Nucleus accumbens (tissue), 56 donors: ENCODE results near the gene CPLANE1.
"Not testable (repeated sequence)": the region's sequence is repeated elsewhere in the genome, so short reads cannot be mapped to it uniquely, and the experiment has no call there.

Source experiments
- DNase-seq, 56 donors: peaks; one replicate each; lab custom pipeline; 2025; lab: John Stamatoyannopoulos, UW

Gene CPLANE1

DNA sequence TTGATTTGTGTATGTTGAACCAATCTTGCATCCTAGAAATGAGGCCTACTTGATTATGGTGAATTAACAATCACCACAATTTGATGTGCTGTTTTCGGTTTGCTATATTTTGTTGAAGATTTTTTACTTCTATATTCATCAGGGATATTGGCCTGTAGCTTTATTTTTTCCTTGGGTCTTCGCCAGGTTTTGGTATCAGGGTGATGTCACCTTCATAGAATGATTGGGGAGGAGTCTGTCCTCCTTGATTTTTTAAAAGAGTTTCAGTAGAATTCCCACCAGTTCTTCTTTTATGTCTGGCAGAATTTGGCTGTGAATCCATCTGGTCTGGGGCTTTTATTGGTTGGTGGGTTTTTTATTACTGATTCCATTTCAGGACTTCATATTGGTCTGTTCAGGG, 115.2 kb downstream of the CPLANE1 start:
- DNase-seq = no peak

DNA sequence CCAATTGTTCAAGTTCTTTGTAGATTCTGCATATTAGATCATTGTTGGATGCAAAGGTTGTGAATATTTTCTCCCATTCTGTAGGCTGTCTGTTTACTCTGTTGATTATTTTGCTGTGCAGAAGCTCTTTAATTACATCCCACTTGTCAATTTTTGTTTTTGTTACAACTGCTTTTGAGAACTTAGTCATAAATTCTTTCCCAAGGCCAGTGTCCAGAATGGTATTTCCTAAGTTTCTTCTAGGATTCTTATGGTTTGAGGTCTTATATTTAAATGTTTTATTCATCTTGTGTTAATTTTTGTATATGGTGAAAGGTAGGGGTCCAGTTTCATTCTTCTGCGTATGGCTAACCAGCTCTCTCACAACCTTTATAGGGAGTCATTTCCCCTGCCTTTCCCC, 116.5 kb downstream of the CPLANE1 start:
- DNase-seq = no peak

DNA sequence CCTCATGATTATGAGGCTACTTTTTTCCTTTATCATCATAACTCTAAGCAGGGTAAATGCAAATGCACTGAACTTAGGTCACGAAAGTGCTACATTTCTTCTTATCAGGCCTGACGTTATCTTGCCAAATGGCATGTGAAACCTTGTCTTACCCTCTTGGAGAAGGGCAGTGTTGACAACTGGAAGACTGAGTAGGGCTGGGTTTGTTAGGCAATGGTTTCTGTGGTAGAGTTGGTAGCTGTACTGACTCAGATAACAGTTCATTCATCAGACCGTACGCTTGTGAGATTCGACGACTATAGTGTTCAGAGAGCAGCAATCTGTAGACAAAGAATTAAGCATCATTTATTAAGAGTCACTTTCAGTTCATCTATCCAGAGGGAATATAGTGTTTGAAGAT, 127.7 kb downstream of the CPLANE1 start:
- DNase-seq = no peak

DNA sequence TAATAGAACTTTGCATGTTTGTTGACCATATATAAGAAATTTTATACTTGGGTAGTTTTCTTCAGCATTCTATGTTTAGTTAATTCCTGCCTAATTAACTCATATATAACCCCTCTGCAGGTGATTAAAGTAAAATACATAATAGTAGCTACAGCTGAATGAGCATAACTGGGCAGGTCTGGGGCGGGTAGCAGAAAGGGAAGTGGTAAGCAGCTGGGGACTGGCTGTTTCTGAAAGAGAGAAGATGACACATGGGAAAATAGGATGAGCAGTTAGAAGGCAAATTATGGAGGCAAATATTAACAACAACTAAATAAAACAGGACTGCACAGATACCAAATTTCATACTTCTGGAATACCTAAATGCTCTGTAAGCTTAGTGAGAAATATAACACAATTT, 128.1 kb downstream of the CPLANE1 start:
- no peak for DNase-seq

DNA sequence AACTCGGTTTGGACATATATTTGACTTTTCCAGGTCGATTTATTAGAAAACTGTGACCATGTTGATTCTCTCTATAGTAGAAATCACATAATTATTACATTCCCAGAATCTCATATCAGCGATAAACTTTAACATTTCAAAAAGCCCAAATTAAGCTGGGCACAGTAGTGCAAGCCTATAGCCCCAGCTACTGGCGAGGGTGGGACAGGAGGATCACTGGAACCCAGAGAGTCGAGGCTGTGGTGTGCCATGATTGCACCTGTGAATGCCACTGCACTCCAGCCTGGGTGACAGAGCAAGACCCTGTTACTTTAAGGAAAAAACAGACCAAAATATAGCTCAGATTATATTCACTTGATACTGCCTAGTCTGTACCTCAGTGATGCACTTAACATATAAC, 128.9 kb downstream of the CPLANE1 start:
- no peak for DNase-seq

DNA sequence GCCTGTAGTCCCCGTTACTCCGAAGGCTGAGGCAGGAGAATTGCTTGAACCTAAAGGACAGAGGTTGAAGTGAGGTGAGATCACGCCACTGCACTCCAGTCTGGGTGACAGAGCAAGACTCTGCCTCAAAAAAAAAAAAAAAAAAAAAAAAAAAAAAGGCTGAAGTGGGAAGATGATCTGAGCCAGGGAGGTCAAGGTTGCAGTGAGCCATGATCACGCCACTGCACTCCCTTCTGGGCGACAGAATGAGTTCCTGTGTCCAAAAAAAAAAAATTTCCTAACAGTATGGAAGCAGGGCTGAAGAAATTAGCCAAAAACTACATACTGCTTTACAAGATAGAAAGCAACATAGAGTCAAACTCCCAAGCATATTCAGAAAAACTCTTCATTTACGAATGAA, 132.8 kb downstream of the CPLANE1 start:
- DNase-seq = no peak

DNA sequence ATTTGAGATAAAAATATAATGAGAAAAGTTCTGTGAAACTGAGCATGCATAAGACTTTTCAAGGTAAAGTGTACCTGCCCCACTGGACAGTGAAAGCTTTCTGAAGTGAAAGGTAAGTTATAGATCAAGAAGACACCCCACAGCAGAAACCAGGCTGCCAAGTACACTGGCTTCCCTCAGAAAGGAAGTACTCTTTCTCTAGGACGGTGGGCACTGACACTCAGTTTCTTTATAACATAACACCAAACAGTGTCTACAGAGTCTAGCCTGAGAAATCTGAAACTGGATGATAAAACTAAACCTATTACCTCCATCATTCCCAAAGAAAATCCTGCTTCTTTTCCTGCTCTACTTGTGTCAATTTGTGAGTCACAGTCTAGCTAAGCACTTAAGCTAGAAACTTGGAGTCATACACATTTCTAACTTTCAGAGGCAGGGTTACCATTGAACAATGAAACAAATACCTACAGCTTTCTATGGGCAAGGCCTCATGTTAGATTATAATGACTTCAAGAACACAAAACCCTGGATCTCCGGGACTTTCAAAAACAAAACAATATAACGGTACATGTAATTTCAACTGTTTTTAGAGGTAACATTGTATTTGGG, 136.7 kb downstream of the CPLANE1 start:
- no peak for DNase-seq

DNA sequence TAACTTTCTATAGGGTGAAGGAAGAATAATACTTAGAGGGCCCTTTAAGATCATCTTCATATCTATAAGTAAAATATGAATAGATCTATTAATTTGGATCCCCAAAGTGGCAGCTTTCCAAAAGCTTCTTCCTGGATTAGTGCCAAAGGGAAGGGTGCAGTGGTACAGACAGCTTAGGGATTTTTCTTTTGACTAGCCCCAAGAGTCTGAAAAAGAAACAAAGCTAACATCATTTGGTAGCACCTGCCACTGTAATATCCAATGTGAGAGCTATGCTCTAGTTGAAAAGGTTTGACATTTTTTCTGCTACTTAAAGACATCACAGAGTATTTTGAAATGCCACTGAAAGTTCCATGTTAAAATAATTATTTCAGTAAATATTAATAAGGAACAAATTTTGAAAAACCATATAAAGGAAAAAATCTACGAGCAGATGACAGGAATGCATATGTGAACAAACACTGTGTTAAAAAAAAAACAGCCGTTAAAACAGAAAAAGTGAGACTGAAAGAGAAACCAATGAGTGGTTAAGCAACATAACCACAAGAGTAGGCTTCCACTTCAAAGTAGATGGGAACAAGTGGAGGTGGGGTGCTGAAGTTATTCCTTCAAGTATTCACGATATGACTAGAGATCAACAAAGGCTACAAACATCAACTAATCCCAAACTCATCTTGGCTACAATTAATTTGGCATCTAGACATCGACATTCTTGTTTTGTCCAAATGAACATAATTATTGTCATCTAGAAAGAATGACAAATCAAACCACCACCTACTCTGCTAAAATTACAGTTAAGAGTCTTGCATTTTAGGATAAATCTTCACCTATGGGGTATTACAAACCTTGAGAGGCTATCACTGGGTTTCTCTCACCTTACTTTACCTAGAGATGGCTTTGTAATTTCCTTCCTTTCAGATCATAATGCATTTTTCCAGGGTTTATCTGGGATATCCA, 137.5 kb downstream of the CPLANE1 start:
- DNase-seq = no peak

DNA sequence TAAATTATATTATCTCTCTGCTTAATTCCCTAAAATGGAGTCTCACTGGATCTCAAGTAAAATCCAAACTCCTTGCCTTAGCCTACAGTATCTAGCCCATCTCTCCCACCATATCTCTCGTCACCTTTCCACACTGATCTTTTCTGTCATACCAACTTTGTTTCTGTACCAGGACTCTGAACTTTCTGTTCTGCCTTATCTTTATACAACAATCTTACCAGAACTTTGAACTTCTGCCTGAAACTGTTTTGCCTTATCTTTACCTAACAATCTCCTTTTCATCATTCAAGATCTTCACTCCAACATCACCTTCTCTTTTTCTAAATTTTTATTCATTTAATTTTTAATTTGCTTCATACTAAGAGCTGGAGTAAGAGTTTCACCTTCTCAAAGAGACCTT, 139.0 kb downstream of the CPLANE1 start:
- no peak for DNase-seq

DNA sequence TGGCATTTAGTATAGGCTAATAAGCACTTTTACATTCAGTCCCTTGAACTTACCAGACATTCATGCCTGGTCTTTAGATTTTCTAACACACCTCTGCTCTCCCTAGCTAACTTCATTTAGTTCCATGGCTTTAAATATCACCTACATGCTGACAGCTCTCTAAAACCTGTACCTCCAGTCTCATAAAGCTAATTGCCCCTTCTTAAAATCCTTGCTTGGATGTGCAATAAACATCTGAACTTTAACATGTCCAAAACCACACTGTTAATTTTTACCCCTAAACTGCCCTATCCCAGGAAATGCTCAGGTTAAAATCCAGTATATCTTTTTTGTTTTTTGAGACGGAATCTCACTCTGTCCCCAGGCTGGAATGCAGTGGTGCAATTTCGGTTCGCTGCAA, 139.8 kb downstream of the CPLANE1 start:
- DNase-seq = no peak

DNA sequence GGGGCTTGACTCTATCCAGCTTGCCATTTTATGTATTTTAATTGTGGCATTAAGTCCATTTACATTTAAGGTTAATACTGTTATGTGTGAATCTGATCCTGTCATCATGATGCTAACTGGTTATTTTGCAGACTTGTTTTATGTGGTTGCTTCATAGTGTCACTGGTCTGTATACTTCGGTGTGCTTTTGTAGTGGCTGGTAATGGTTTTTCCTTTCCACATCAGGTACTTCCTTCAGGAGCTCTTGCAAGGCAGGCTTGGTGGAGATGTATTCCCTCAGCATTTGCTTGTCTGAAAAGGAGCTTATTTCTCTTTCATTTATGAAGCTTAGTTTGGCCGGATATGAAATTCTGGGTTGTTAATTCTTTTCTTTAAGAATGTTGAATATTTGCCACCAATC, 145.9 kb downstream of the CPLANE1 start:
- DNase-seq = no peak

DNA sequence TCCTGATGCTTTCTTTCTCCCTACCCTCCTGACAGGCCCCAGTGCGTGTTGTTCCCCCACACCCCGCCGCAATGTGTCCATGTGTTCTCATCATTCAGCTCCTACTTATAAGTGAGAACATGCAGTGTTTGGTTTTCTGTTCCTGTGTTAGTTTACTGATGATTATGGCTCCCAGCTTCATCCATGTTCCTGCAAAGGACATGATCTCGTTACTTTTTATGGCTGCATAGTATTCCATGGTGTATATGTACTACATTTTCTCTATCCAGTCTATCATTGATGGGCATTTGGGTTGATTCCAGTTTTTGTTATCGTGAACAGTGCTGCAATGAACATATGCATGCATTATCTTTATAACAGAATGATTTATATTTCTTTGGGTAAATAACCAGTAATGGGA, 149.9 kb downstream of the CPLANE1 start:
- not testable (repeated sequence) for DNase-seq

DNA sequence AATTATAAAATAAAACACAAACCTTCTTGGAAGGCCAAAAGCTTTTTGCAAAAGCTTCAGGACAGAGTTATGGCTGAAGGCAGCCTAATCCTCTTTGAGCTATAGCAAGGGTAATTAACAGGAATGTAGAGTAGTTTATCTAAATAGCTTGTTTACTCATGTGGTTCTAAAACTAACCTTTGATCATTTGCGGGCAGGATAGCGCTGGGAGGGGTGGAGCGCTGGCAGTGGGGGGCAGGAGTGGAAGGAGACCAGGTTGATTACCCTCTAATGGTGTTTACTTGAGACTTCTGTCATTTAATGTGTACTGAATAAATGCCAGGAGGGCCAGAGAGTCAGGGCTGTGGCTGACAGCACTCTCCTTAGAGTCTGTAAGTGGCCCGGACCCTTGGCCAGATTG, 155.4 kb downstream of the CPLANE1 start:
- DNase-seq = not testable (repeated sequence)

DNA sequence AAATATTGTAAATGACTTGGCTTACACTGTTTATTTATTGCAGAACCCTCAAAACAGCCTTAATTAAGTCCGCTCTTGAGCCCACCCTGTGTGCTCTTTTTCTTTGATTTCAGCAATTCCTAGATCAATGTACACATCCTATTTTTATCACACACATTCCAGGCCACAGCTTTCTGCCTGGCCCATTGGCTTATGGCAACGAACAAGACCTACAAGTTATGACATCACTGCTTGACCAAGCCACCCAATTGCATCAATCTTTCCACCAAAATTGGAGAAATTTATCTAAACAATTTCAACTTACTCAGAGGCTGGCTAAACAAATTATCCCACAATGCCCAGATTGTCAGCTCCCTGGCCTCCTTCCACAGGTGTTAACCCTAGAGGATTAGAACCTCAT, 158.4 kb downstream of the CPLANE1 start:
- no peak for DNase-seq

DNA sequence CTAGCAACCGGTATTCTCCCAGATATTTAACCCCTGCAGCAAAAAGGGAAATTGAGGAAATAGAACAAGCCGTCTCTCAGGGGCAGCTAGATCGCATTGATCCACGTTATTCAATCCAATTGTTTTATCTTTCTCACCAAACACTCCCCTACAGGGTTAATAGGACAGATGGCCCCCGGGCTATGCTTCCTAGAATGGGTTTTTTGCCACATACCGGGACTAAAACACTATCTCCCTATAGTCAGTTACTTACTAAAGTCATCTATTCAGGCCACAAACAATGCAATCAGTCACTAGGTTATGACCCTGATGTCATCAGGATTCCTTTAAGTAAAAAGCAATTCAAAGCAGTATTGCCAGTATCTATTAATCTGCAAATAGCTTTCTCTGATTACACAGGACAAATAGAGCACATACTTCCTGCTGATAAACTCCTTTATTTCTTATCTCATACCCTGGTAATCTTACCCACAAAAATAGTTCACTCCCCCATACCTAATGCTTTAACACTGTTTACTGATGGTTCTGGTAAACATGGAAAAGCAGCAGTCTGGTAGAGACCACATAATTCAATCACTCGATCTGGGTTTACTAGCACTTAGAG, 159.0 kb downstream of the CPLANE1 start:
- no peak for DNase-seq

DNA sequence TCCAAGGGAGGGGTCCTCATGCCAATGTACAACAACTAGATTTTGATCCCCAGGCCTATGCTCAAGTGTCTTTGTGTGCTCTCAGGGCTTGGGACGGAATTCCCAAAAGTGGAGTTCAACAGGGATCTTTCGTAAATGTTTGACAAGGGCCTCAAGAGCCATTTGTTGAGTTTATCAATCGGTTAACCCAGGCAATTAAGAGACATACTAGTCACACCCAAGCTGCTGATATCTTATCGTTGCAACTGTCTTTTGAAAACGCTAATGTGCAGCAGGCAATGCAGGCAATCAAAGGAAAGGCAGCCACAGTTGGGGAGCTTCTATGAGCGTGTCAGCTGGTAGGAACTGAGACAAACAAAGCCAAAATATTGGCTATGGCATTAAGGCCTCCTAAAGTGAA, 161.2 kb downstream of the CPLANE1 start:
- DNase-seq = no peak

DNA sequence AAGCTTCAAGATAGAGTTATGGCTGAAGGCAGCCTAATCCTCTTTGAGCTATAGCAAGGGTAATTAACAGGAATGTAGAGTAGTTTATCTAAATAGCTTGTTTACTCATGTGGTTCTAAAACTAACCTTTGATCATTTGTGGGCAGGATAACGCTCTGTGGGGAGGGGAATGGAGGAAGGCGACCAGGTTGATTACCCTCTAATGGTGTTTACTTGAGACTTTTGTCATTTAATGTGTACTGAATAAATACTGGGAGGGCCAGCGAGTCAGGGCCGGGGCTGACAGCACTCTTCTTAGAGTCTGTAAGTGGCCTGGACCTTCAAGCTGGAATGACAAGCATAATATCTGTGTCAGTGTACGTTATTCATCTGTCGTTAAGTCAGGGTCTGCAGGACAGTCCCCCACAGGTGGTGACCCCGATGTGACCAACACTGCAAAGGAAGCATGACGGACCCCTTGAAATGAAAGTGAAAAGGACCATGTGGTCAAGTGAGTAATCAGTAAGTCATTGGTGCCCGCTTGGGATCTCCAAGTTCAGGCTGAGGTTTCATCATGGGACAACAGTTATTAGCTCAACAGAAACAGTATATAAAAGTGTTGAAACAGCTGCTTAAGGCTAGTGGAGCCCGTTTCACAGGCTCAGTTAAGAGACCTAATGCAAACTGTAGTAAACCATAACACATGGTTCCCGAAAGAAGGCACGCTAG, 162.6 kb downstream of the CPLANE1 start:
- DNase-seq = no peak

DNA sequence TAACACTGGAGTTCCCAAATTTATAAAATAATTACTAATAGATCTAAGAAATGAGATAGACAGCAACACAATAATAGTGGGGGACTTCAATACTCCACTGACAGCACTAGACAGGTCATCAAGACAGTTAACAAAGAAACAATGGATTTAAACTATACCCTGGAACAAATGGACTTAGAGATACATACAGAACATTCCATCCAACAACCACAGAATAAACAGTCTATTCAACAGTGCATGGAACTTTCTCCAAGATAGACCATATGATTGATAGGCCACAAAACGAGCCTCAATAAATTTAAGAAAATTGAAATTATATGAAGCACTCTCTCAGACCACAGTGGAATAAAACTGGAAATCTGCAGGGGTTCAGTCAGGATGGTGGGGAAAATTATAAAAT, 163.2 kb downstream of the CPLANE1 start:
- DNase-seq = not testable (repeated sequence)

DNA sequence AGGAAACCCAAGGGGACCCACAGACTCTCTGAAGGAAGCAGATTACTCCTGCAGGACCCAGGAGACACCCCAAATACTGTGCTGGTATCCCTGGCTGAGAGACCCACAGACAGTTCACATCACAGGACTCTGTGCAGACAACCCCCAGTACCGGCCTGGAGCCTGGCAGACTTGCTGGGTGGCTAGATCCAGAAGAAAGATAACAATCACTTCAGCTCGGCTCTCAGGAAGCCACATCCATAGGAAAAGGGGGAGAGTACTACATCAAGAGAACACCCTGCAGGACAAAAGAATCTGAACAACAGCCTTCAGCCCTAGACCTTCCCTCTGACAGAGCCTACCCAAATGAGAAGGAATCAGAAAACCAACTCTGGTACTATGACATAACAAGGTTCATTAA, 166.2 kb downstream of the CPLANE1 start:
- DNase-seq = not testable (repeated sequence)

DNA sequence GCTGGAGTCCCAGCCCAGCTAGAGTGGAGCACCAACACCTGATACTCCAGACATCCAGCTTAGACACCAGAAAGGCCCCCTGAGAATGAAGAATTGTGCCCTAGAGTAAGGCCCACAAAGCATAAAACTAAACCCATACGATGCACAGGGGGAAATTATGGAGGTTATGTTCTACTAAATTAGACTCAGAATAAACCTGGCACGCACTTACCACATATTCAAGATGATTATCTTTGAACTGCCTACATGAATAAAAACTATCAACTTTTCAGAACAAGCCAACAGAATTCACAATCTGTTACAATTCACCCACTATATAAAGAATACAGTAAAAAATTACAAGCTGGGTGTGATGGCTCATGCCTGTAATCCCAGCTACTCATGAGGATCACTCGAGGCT, 168.5 kb downstream of the CPLANE1 start:
- DNase-seq = no peak

DNA sequence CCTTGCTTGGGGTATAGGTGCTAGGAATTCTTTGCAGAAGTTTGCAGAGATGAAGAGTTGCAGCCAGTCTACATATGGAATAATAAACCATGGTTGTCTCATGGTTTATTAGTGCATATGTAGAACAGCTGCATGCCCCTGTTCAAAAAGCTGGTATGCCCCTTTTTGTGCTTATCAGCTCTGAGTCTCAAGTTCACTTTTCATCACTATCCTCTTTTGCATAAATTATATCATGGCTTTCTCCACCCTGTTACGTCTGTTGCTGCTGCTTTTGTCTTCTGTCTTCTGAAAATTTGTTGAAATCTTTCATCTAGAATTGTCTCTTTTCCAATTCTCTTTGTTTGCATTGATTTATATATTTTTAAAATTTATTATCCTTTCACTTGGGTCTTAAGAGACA, 172.0 kb downstream of the CPLANE1 start:
- DNase-seq = no peak
